GM18508 (cell line): Measurements from ENCODE around the gene ZNF624.
"Not testable (repeated sequence)": the region's sequence is repeated elsewhere in the genome, so short reads cannot be mapped to it uniquely, and the experiment has no call there.

Experiments
- ATAC-seq: cut with Tn5 transposase; IDR thresholded peaks from one replicate; pipeline ENCODE4 v1.9.1; 2021; ENCODE audit warnings: moderate number of reproducible peaks; ENCODE audit not compliant: insufficient read depth, unreplicated experiment

ZNF624 gene

DNA sequence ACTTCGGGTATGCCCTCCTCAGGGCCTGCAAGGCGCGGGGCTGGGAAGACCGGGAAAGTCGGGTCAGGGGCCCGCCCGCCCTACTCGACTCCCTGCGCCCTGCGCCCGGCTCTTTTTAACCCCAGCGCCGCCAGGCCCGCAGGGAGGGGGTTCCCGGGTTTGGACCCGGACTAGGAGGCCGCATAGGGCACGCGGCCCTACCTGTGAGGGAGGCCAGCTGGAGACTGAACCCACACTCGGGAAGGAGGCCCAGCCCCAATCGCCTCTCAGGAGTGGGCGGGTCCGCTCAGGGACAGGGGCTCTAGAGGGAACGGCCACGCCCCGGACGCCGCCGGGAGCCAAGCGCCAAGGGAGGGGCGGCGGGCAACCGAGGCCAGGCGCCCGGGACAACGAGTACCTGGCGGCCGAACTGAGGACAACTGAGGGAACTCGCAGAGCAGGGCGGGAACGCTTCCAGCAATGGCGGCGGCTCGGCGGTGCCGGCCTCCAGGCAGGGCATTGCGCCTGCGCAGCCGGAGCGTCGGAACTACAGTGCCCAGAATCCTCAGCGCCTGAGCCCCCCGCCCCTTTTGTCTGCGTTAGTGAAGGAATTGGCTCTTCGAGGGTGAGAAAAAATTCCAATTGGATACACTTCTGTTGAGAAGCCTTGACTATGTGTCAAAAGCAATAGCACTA is at the start of gene ZNF624:
TSS of gene ZNF624 (minus strand) at position 484 of the 675 bp plus-strand sequence.
- peak; percentile 73 for ATAC-seq

GRCh38 chr17:16697603-16698002 is 44.0 kb upstream of the ZNF624 start:
- not testable (repeated sequence) for ATAC-seq

- not testable (repeated sequence) for ATAC-seq
These were observed 36.8 kb upstream of the ZNF624 start for GRCh38 chr17:16690447-16690846.

GRCh38 chr17:16689731-16690281 is 36.2 kb upstream of the ZNF624 start, which contains the start of gene CCDC144A:
CCDC144A (plus strand) TSS chr17:16690241; CDS start chr17:16690401, 160 bp downstream.
- not testable (repeated sequence) for ATAC-seq

DNA sequence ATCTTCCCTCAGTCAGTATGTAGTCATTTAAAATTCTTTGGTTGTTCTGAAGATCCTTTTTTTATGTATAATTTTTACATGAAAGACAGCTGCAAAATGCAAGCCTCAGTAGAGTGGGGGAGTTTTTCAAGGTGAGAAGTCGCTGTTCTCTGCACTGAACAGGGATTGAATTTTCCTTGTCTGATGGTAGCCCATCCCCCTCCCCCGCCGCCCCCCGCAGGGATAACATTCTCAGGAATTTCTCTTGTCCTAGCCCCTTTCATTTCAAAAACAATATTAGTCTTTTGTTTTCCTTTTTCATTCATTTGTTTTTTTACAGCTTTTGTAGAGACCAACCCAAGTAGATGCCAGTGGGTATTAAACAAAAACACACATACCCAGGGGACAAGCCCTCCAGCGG is 33.5 kb upstream of the ZNF624 start:
- ATAC-seq = not testable (repeated sequence)

DNA sequence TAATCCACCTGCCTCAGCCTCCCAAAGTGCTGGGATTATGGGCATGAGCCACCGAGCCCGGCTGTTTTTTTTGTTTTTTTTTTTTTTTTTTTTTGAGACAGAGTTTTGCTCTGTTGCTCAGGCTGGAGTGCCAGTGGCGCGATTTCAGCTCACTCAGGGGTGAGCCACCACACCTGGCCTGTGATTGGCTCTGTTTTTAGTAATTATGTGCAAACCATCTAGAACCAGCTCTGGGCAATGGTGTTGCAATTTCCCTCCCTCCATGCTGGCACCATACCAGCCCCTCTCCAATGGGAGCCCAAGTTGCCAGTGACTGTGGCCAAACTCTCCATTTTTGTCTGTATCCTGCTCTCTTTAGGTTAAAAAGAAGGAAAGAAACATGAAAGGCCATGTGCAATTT is 32.4 kb upstream of the ZNF624 start:
- ATAC-seq = not testable (repeated sequence)

DNA sequence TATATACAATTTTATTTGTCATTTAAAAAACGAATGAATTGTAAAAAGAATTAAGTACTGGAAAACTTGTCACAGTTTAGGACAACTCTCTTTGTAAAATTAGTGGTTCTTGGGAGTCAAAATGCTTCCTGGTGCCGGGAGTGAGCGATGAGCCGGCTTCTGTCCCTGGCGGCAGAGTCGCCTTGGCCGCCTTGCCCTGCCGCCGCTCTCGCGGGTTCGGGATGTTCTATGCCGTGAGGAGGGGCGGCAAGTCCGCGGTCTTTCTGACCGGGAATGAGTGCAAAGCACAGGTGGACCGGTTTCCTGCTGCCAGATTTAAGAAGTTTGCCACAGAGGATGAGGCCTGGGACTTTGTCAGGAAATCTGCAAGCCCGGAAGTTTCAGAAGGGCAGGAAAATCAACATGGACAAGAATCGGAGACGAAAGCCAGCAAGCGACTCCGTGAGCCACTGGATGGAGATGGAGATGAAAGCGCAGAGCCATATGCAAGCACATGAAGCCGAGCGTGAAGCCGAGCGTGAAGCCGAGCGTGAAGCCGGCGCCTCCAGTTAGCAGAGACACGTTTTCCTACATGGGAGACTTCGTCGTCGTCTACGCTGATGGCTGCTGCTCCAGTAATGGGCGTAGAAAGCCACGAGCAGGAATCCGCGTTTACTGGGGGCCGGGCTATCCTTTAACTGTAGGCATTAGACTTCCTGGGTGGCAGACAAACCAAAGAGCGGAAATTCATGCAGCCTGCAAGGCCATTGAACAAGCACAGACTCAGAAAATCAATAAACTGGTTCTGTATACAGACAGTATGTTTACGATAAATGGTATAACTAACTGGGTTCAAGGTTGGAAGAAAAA is 29.9 kb upstream of the ZNF624 start:
- ATAC-seq = not testable (repeated sequence)

GRCh38 chr17:16676676-16677268 is 23.1 kb upstream of the ZNF624 start:
- no peak for ATAC-seq

DNA sequence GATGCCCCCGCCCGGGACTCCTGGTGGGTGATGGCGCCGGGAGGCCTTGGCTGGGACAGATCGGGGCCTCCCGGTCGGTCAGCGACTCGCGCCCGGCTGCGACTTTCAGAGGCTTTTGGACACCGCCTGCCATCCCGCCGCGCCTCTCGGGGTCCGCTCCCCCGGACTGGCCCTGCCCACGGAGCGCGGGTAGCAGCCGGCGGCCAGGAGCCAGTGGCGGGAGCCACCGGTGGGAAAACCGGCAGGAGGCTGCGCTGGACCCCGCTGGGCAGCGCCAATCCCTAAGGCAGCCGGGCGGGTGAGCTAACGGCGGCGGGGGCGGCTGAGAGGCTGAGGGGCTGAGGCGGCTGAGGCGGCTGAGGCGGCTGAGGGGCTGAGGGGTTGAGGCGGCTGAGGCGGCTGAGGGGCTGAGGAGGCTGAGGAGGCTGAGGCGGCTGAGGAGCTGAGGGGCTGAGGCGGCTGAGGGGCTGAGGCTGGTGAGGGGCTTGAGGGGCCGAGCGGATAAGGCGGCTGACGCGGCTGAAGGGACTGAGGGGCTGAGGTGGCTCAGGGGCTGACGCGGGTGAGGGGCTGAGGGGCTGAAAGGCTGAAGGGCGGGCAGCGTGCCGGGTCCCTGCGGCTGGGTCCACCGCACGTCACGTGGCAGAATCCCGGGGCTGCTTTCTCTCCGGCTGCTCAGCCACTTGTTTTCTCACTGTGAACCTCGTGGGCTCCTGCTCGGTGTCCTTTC is 13.4 kb upstream of the ZNF624 start:
- ATAC-seq = not testable (repeated sequence)

DNA sequence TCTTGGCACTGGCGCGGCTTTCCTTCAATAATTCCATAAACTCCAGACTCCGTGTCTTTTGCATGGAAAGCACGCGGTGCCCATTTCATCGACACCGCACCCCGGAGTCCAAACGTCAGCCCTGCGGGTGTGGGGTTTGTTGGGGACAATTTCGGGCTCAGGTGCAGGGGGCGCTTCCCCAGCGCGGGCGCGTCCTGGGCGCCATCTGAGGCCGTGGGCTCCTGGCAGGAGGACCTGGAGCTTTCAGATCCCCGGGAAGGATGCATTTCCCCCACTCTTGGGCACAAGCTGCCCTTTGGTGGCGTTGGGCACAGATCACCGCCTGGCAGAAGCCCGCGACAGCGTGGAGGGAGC is 12.9 kb upstream of the ZNF624 start:
- not testable (repeated sequence) for ATAC-seq

- no peak for ATAC-seq
These were observed 9.3 kb upstream of the ZNF624 start for GRCh38 chr17:16662936-16663335.

- no peak for ATAC-seq
These were observed 7.6 kb upstream of the ZNF624 start for GRCh38 chr17:16661217-16661616.

GRCh38 chr17:16652847-16653366 is 743 bp downstream of the ZNF624 start:
- no peak for ATAC-seq

GRCh38 chr17:16652252-16652651 is 1.4 kb downstream of the ZNF624 start:
- no peak for ATAC-seq

DNA sequence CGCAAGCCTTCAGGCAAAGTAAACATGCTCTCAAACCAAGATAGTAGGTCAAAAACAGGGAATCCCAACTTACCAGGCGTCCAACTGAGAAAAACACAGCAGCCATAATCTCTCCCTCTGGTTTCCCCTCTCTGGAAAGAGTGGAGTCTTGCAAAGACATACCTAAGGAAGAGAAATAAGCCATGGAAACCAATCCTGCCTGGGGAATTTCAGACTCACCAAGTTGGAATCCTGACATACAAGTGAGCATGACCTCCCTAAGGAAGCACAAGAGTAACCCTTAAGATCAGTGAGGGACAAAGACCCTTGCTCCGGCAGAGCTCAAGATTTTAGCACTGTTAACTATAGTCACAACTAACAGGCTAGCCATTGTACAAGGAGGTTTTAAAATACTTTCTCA is 4.1 kb downstream of the ZNF624 start:
- no peak for ATAC-seq

DNA sequence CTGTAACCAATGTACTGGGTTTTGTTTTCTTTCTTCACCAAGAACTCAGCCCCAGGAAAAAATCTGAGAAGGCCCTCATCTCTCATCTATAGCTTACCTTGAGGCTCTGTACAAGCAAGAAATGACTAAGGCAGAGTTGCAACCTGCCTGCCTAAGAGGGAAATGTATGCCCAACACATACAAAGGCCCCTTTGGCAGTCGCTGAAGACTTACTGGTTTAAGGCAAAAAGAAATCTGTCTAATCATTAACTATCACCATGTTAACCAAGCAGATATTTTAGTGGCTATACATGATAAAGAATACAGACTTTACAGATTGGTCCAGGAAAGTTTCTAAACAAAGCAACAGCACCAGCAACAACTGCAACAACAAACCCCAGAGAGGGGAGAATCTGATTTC is 14.2 kb downstream of the ZNF624 start:
- no peak for ATAC-seq

DNA sequence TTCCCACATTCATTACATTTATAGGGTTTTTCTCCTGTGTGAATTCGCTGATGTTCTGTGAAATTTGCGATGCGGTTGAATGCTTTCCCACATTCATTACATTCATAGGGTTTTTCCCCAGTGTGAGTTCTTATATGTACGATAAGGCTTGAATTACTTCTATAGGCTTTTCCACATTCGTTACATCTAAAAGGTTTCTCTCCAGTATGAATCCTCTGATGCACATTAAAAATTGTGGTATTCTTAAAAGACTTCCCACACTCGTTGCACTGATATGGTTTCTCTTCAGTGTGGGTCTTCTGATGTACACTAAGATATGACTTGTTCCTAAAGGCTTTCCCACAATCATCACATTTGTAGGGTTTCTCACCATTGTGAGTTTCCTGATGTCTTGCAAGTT is 30.4 kb downstream of the ZNF624 start:
- ATAC-seq = no peak

- no peak for ATAC-seq
These were observed 30.9 kb downstream of the ZNF624 start for GRCh38 chr17:16622540-16623277.

DNA sequence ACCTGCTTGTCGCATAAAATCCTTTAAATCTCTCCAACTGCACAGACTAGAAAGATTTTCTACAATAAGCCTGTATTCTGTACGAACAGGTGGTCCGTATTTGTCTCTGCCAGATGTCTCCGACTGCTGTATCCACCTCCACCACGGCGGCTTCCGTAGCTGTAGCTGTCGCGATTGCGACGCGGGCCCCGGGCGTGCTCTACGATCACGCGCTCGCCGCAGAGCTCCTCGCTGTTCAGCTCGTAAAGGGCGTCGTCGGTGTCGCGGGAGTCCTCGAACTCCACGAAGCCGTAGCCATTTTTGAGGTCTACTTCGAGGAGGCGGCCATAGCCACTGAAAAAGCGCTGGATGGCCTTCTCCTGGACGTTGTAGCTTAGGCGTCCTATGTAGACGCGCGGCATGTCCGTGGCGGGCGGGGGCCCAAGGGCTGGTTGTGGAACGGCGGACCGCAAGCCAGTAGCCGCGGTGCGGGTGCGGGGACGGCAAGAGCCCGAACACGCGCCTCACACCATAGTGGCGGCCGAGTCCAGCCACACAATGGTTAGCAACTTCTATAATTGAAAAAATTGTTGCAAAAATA is 36.1 kb downstream of the ZNF624 start:
- ATAC-seq = no peak
